GM19238 (cell line): Measurements from ENCODE around the gene MCUR1.

Experiments used
- DNase-seq: peaks from one replicate; pipeline ENCODE4 v3.0.0; 2011; ENCODE audit warnings: low spot score; ENCODE audit not compliant: insufficient read length

The MCUR1 gene

GRCh38 chr6:13741365-13741764 lies 73.0 kb downstream of the MCUR1 start:
- no peak for DNase-seq
